Mesenchymal stem cell (in vitro differentiated cells and primary cell): Measurements from ENCODE around the gene IKZF1.

Source experiments
- DNase-seq: peaks from one replicate; pipeline ENCODE4 v3.0.0-alpha.2; 2013
- H2AFZ ChIP-seq: one replicate; pipeline ENCODE4 v1.6.1; 2013; ENCODE audit warnings: low read depth, mild to moderate bottlenecking, control low read depth, inconsistent platforms, low read length, moderate library complexity
- H2AK5ac ChIP-seq: 2 replicates; pipeline ENCODE4 v1.6.1; 2013; ENCODE audit warnings: low read length, moderate library complexity, mild to moderate bottlenecking, inconsistent platforms; ENCODE audit not compliant: severe bottlenecking
- H2BK120ac ChIP-seq: one replicate; pipeline ENCODE4 v1.6.1; 2013; ENCODE audit warnings: low read depth, mild to moderate bottlenecking, inconsistent platforms, low read length, moderate library complexity
- H2BK12ac ChIP-seq, 2 experiments: one replicate each; pipeline ENCODE4 v1.6.1; 2013; ENCODE audit warnings: inconsistent platforms in 2 of 2, low read length in 2 of 2, mild to moderate bottlenecking in 2 of 2, moderate library complexity in 2 of 2, control low read depth in 1 of 2
- H2BK15ac ChIP-seq: one replicate; pipeline ENCODE4 v1.6.1; 2013; ENCODE audit warnings: mild to moderate bottlenecking, low read depth, inconsistent platforms; ENCODE audit not compliant: poor library complexity, severe bottlenecking
- H2BK5ac ChIP-seq: 2 replicates; pipeline ENCODE4 v1.6.1; 2013; ENCODE audit warnings: low read depth, mild to moderate bottlenecking, low read length, control low read depth, inconsistent platforms; ENCODE audit not compliant: poor library complexity, severe bottlenecking
- H3K14ac ChIP-seq, 2 experiments: one replicate each; pipeline ENCODE4 v1.6.1; 2013; ENCODE audit warnings: inconsistent platforms in 2 of 2, low read length in 2 of 2, control low read depth in 1 of 2, mild to moderate bottlenecking in 1 of 2, moderate library complexity in 1 of 2
- H3K18ac ChIP-seq, 2 experiments: one replicate each; pipeline ENCODE4 v1.6.1; 2013; ENCODE audit warnings: inconsistent platforms in 2 of 2, low read length in 2 of 2, control low read depth in 1 of 2, low read depth in 1 of 2, mild to moderate bottlenecking in 1 of 2
- H3K23ac ChIP-seq, 2 experiments: one replicate each; pipeline ENCODE4 v1.6.1; 2013; ENCODE audit warnings: inconsistent platforms in 2 of 2, low read length in 2 of 2, mild to moderate bottlenecking in 2 of 2, moderate library complexity in 2 of 2, control low read depth in 1 of 2
- H3K27ac ChIP-seq: 2 replicates; pipeline ENCODE4 v1.5.1; 2013; ENCODE audit warnings: mild to moderate bottlenecking, moderate library complexity, low read length, control low read depth, inconsistent platforms; ENCODE audit not compliant: poor library complexity, severe bottlenecking
- H3K27me3 ChIP-seq, 2 experiments: 2 replicates each; pipeline versions ENCODE4 v1.6.1 to v1.7.0; 2013; ENCODE audit warnings: low read length in 2 of 2, mild to moderate bottlenecking in 2 of 2, moderate library complexity in 2 of 2, control low read depth in 1 of 2, inconsistent platforms in 1 of 2; ENCODE audit not compliant: control insufficient read depth in 1 of 2, insufficient read depth in 1 of 2
- H3K36me3 ChIP-seq, 2 experiments: 2 replicates each; pipeline versions ENCODE4 v1.6.1 to v1.7.0; 2013; ENCODE audit warnings: low read length in 2 of 2, control low read depth in 1 of 2, inconsistent platforms in 1 of 2, low read depth in 1 of 2, mild to moderate bottlenecking in 1 of 2; ENCODE audit not compliant: insufficient read depth in 2 of 2, control insufficient read depth in 1 of 2
- H3K4ac ChIP-seq, 2 experiments: one replicate each; pipeline ENCODE4 v1.6.1; 2013; ENCODE audit warnings: inconsistent platforms in 2 of 2, low read length in 2 of 2, mild to moderate bottlenecking in 2 of 2, moderate library complexity in 2 of 2, control low read depth in 1 of 2, low read depth in 1 of 2
- H3K4me1 ChIP-seq: 2 replicates; pipeline ENCODE4 v1.6.1; 2013; ENCODE audit warnings: low read depth, low read length, control low read depth; ENCODE audit not compliant: control insufficient read depth, insufficient read depth
- H3K4me2 ChIP-seq: 2 replicates; pipeline ENCODE4 v1.6.1; 2013; ENCODE audit warnings: low read length, mild to moderate bottlenecking, inconsistent platforms; ENCODE audit not compliant: poor library complexity, severe bottlenecking
- H3K4me3 ChIP-seq, 2 experiments: 2 replicates each; pipeline versions ENCODE4 v1.5.1 to v1.7.0; 2013; ENCODE audit warnings: low read length in 2 of 2, mild to moderate bottlenecking in 2 of 2, control low read depth in 1 of 2, low read depth in 1 of 2; ENCODE audit not compliant: insufficient read depth in 1 of 2
- H3K79me1 ChIP-seq: replicated peaks from 2 replicates; pipeline ENCODE4 v1.6.1; 2013; ENCODE audit warnings: mild to moderate bottlenecking, control low read depth, low read length, inconsistent platforms; ENCODE audit not compliant: poor library complexity, severe bottlenecking
- H3K9ac ChIP-seq: 2 replicates; pipeline ENCODE4 v1.7.0; 2013; ENCODE audit warnings: mild to moderate bottlenecking, low read length, moderate library complexity
- H3K9me3 ChIP-seq: 2 replicates; pipeline ENCODE4 v1.7.0; 2013; ENCODE audit warnings: mild to moderate bottlenecking, low read length; ENCODE audit not compliant: control insufficient read depth
- H4K8ac ChIP-seq: one replicate; pipeline ENCODE4 v1.6.1; 2013; ENCODE audit warnings: inconsistent platforms, mild to moderate bottlenecking, low read length, moderate library complexity
- H4K91ac ChIP-seq: one replicate; pipeline ENCODE4 v1.6.1; 2013; ENCODE audit warnings: mild to moderate bottlenecking, low read length, inconsistent platforms
- WGBS: methylation state at CpG from one replicate; pipeline ENCODE4 v1.1.7; 2013; ENCODE audit warnings: mixed read lengths; 5-methylcytosine and 5-hydroxymethylcytosine counted together

IKZF1 gene

DNA sequence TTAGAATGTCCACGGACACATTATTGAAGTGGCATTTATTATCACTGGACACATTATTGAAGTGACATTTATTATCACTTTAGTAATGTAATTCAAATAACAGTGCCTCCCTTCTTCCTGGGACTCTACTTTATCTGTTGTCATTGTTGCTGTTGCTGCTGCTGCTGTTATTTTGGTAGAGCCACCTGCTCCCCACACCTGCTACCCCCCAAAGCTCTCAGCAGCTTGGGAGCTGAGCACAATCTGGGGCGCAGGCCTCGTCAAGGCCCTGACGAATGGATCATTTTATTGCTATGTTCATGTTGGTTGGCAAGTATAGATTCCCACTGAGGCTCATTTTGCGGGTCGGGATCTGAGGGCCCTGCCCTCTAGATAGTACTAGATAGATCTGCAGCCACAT, 120.8 kb downstream of the IKZF1 start:
- no peak overlapping the region for H3K18ac ChIP-seq

DNA sequence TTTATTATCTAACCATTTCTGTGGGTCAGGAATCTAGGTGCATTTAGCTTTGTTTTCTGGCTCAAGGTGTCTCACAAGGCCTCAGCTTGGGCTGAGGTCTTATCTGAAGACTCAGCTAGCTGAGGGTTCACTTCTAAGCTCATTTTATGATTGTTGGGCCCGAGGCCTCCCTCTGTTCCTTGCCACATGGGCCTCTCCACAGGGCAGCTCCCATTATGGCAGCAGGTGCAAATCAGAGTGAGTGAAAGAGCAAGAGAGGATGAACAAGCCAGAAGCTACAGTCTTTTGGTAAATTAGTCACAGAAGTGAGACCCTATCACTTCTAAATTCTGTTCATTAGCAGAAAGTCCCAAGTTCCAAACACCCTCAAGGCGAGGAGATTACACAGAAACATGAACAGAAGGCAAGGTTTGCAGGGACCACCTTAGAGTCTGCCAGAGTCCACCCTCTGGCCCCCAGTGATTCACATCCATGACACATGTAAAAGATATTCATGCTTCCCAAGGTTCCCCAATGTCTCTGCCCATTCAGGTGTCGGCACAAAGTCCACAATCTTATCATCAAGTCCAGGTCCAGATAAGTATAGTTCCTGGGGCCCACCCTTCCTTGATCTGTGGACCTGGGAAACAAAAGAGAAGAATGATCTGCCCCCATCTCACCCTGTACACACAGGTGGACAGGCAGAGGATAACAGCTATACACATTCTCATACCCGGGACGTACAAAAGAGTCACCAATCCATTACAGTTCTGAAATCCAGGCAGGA, 121.9 kb downstream of the IKZF1 start:
- Histone ChIP-seq H3K79me1 (no peaks in the 10 kb centered on the region), H3K4ac (no peak overlapping the region), H2BK12ac (no peak overlapping the region), H4K8ac (no peak overlapping the region), H3K27me3 (no peaks in the 10 kb centered on the region), H3K23ac (no peak overlapping the region), H3K4me3 (no peak overlapping the region), H3K14ac (no peak overlapping the region), H2AK5ac (no peak overlapping the region), H3K18ac (no peak overlapping the region), H3K9ac (no peak overlapping the region), H2BK120ac (no peak overlapping the region), H3K27ac (no peak overlapping the region), H2BK5ac (no peak overlapping the region), H3K4me2 (no peak overlapping the region), H2BK15ac (no peak overlapping the region), H3K36me3 (no peaks in the 10 kb centered on the region), H4K91ac (no peak overlapping the region), H2AFZ (no peak overlapping the region), H3K9me3 (no peaks in the 10 kb centered on the region), H3K4me1 (no peaks in the 10 kb centered on the region)
- no peak for DNase-seq
- WGBS = 88% methylated on average over 5 of the region's 5 CpGs

More for the DNA sequence above, 120.8 kb downstream of the IKZF1 start:
- Histone ChIP-seq H2BK120ac (no peak overlapping the region), H2AFZ (no peak overlapping the region), H2BK5ac (no peak overlapping the region), H3K4ac (no peak overlapping the region), H3K4me3 (no peak overlapping the region), H3K9me3 (no peaks in the 10 kb centered on the region), H3K4me1 (no peaks in the 10 kb centered on the region), H3K27ac (no peak overlapping the region), H2BK15ac (no peak overlapping the region), H3K79me1 (no peaks in the 10 kb centered on the region), H2AK5ac (no peak overlapping the region), H4K91ac (no peak overlapping the region), H3K23ac (no peak overlapping the region), H4K8ac (no peak overlapping the region), H3K9ac (no peak overlapping the region), H2BK12ac (no peak overlapping the region), H3K27me3 (no peaks in the 10 kb centered on the region), H3K4me2 (no peak overlapping the region), H3K36me3 (no peaks in the 10 kb centered on the region), H3K14ac (no peak overlapping the region)
- 90% methylated on average over 4 of the region's 6 CpGs for WGBS
- DNase-seq = no peak

DNA sequence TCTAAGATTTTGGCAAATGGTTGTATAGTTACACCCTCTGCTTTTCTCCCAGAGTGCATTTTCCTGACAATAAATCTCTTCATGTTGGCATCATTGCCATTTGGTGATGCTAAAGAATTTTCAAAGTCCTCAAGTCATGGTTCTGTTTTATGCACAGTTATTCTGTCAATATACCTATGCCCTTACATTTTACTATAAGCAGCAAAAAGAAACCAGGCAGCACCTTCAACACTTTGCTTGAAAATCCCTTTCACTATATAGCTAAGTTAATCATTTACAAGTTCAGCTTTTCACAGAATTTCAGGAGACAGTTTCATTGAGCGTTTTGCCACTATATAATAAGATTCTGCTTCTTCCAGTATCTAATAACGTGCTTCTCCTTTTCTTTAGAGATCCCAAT, 123.0 kb downstream of the IKZF1 start:
- no peak for DNase-seq

DNA sequence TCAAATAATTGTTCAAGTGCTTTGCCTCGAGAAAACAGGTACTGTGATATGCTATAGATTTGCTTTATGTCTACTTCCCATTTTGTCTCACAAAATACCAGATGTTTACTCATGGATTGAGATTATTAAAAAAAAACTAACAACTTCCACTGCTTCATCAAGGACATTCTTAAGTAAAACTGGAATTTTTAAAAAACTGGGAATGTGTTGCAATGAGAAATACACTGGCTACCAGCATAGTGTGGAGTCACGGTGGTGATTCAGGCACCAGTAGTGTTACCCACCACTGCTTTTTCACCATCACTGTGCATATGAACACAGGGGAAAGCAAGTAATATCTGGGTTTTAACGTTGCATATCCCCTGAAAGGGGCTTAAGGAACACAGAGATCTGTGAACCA, 124.4 kb downstream of the IKZF1 start:
- Histone ChIP-seq H3K79me1 (no peaks in the 10 kb centered on the region), H2AK5ac (no peak overlapping the region), H3K4me1 (no peaks in the 10 kb centered on the region), H3K9me3 (no peaks in the 10 kb centered on the region), H3K9ac (no peak overlapping the region), H2BK15ac (no peak overlapping the region), H2BK120ac (no peak overlapping the region), H2AFZ (no peak overlapping the region), H3K4ac (no peak overlapping the region), H3K36me3 (no peaks in the 10 kb centered on the region), H2BK12ac (no peak overlapping the region), H3K23ac (no peak overlapping the region), H3K27me3 (no peaks in the 10 kb centered on the region), H4K91ac (no peak overlapping the region), H2BK5ac (no peak overlapping the region), H3K18ac (no peak overlapping the region), H3K27ac (no peak overlapping the region), H3K14ac (no peak overlapping the region), H3K4me3 (no peak overlapping the region), H4K8ac (no peak overlapping the region), H3K4me2 (no peak overlapping the region)
- DNase-seq = no peak
- 69% methylated on average over 2 of the region's 3 CpGs for whole genome bisulfite sequencing

More for the DNA sequence above, 123.0 kb downstream of the IKZF1 start:
- H3K4me1 ChIP-seq = no peaks in the 10 kb centered on the region
- no peak overlapping the region for H3K9ac ChIP-seq
- no peaks in the 10 kb centered on the region for H3K36me3 ChIP-seq
- no peaks in the 10 kb centered on the region for H3K27me3 ChIP-seq
- no peak overlapping the region for H2AFZ ChIP-seq
- no peak overlapping the region for H3K23ac ChIP-seq
- H2BK5ac ChIP-seq = no peak overlapping the region
- no peak overlapping the region for H3K4me3 ChIP-seq
- no peaks in the 10 kb centered on the region for H3K79me1 ChIP-seq
- H2BK12ac ChIP-seq = no peak overlapping the region
- no peak overlapping the region for H3K18ac ChIP-seq
- no peak overlapping the region for H2BK120ac ChIP-seq
- no peak overlapping the region for H3K4ac ChIP-seq
- H3K14ac ChIP-seq = no peak overlapping the region
- WGBS = 86% methylated on average over 2 of the region's 2 CpGs
- no peak overlapping the region for H4K91ac ChIP-seq
- no peak overlapping the region for H3K27ac ChIP-seq
- no peak overlapping the region for H2AK5ac ChIP-seq
- H2BK15ac ChIP-seq = no peak overlapping the region
- H3K4me2 ChIP-seq = no peak overlapping the region
- H4K8ac ChIP-seq = no peak overlapping the region
- H3K9me3 ChIP-seq = no peaks in the 10 kb centered on the region
